ENCODE results near the gene DIAPH3.
A peak's percentile ranks its signal among the peaks of the same experiment; 100 is the strongest.

GRCh38 chr13:59721926-59722910 lies 441.5 kb downstream of the DIAPH3 start:
- no peak for TF ChIP-seq CTCF (IDR thresholded peaks at IDR 0.05; ENCODE audit: poor library complexity, severe bottlenecking)
- TF ChIP-seq POLR2AphosphoS5 (IDR thresholded peaks at IDR 0.05), result peak; percentile 84
